ENCODE results near the gene KIZ.
A peak's percentile ranks its signal among the peaks of the same experiment; 100 is the strongest.

The KIZ gene

GRCh38 chr20:21118782-21119181 lies 7.1 kb upstream of the KIZ start:
- no peaks in the 10 kb centered on the region for H3K27me3 ChIP-seq (replicated peaks; ENCODE audit: control insufficient read depth, insufficient read depth, low read length, poor library complexity, severe bottlenecking)
- no peaks in the 10 kb centered on the region for H3K9me3 ChIP-seq (ENCODE audit: control insufficient read depth, low read length)
- H3K27ac ChIP-seq (ENCODE audit: insufficient read depth, low read length, poor library complexity, severe bottlenecking), result no peak overlapping the region
- no peaks in the 10 kb centered on the region for H3K36me3 ChIP-seq (ENCODE audit: control insufficient read depth, insufficient read depth, low read length)
- H3K4me3 ChIP-seq (ENCODE audit: insufficient read depth, low read depth, low read length, poor library complexity, severe bottlenecking), result no peak overlapping the region
- no peak for DNase-seq
- no peaks in the 10 kb centered on the region for H3K4me1 ChIP-seq (ENCODE audit: control insufficient read depth, insufficient read depth, low read length, poor library complexity, severe bottlenecking)

GRCh38 chr20:21124190-21124589 lies 1.7 kb upstream of the KIZ start:
- H3K27ac ChIP-seq (ENCODE audit: insufficient read depth, low read length, poor library complexity, severe bottlenecking), result no peak overlapping the region

GRCh38 chr20:21125072-21125848 lies 622 bp upstream of the KIZ start:
- peaks cover 4% of the 10 kb centered on the region for H3K36me3 ChIP-seq (ENCODE audit: control insufficient read depth, insufficient read depth, low read length)
- DNase-seq, result no peak
- no peaks in the 10 kb centered on the region for H3K9me3 ChIP-seq (ENCODE audit: control insufficient read depth, low read length)
- no peaks in the 10 kb centered on the region for H3K27me3 ChIP-seq (replicated peaks; ENCODE audit: control insufficient read depth, insufficient read depth, low read length, poor library complexity, severe bottlenecking)
- H3K4me1 ChIP-seq (ENCODE audit: control insufficient read depth, insufficient read depth, low read length, poor library complexity, severe bottlenecking), result peaks cover 4% of the 10 kb centered on the region
- H3K27ac ChIP-seq (ENCODE audit: insufficient read depth, low read length, poor library complexity, severe bottlenecking), result peak overlapping the region; percentile 45
- H3K4me3 ChIP-seq (ENCODE audit: insufficient read depth, low read depth, low read length, poor library complexity, severe bottlenecking), result peak overlapping the region; percentile 90

More at GRCh38 chr20:21124190-21124589, 1.7 kb upstream of the KIZ start:
- Histone ChIP-seq H3K4me1 (ENCODE audit: control insufficient read depth, insufficient read depth, low read length, poor library complexity, severe bottlenecking) (peaks cover 4% of the 10 kb centered on the region), H3K27me3 (replicated peaks; ENCODE audit: control insufficient read depth, insufficient read depth, low read length, poor library complexity, severe bottlenecking) (no peaks in the 10 kb centered on the region), H3K36me3 (ENCODE audit: control insufficient read depth, insufficient read depth, low read length) (no peaks in the 10 kb centered on the region), H3K4me3 (ENCODE audit: insufficient read depth, low read depth, low read length, poor library complexity, severe bottlenecking) (no peak overlapping the region), H3K9me3 (ENCODE audit: control insufficient read depth, low read length) (no peaks in the 10 kb centered on the region)
- no peak for DNase-seq

GRCh38 chr20:21126581-21126870 lies 644 bp downstream of the KIZ start:
- DNase-seq, result no peak
- no peaks in the 10 kb centered on the region for H3K27me3 ChIP-seq (replicated peaks; ENCODE audit: control insufficient read depth, insufficient read depth, low read length, poor library complexity, severe bottlenecking)
- no peaks in the 10 kb centered on the region for H3K9me3 ChIP-seq (ENCODE audit: control insufficient read depth, low read length)
- peak overlapping the region; percentile 90 for H3K4me3 ChIP-seq (ENCODE audit: insufficient read depth, low read depth, low read length, poor library complexity, severe bottlenecking)
- H3K27ac ChIP-seq (ENCODE audit: insufficient read depth, low read length, poor library complexity, severe bottlenecking), result peak overlapping the region; percentile 71
- peaks cover 4% of the 10 kb centered on the region for H3K4me1 ChIP-seq (ENCODE audit: control insufficient read depth, insufficient read depth, low read length, poor library complexity, severe bottlenecking)
- peaks cover 4% of the 10 kb centered on the region for H3K36me3 ChIP-seq (ENCODE audit: control insufficient read depth, insufficient read depth, low read length)

GRCh38 chr20:21127201-21127981 lies 1.5 kb downstream of the KIZ start:
- no peaks in the 10 kb centered on the region for H3K27me3 ChIP-seq (replicated peaks; ENCODE audit: control insufficient read depth, insufficient read depth, low read length, poor library complexity, severe bottlenecking)
- H3K9me3 ChIP-seq (ENCODE audit: control insufficient read depth, low read length), result no peaks in the 10 kb centered on the region
- no peak for DNase-seq
- H3K36me3 ChIP-seq (ENCODE audit: control insufficient read depth, insufficient read depth, low read length), result peaks cover 4% of the 10 kb centered on the region
- no peak overlapping the region for H3K27ac ChIP-seq (ENCODE audit: insufficient read depth, low read length, poor library complexity, severe bottlenecking)
- H3K4me3 ChIP-seq (ENCODE audit: insufficient read depth, low read depth, low read length, poor library complexity, severe bottlenecking), result no peak overlapping the region
- peaks cover 4% of the 10 kb centered on the region for H3K4me1 ChIP-seq (ENCODE audit: control insufficient read depth, insufficient read depth, low read length, poor library complexity, severe bottlenecking)

- no peak overlapping the region for H3K27ac ChIP-seq (ENCODE audit: insufficient read depth, low read length, poor library complexity, severe bottlenecking)
- H3K27me3 ChIP-seq (replicated peaks; ENCODE audit: control insufficient read depth, insufficient read depth, low read length, poor library complexity, severe bottlenecking), result no peaks in the 10 kb centered on the region
- H3K4me1 ChIP-seq (ENCODE audit: control insufficient read depth, insufficient read depth, low read length, poor library complexity, severe bottlenecking), result peaks cover 4% of the 10 kb centered on the region
- no peaks in the 10 kb centered on the region for H3K9me3 ChIP-seq (ENCODE audit: control insufficient read depth, low read length)
- H3K36me3 ChIP-seq (ENCODE audit: control insufficient read depth, insufficient read depth, low read length), result peaks cover 10% of the 10 kb centered on the region
- DNase-seq, result no peak
- H3K4me3 ChIP-seq (ENCODE audit: insufficient read depth, low read depth, low read length, poor library complexity, severe bottlenecking), result no peak overlapping the region
These were observed 4.0 kb downstream of the KIZ start for GRCh38 chr20:21129861-21130260.

- H3K4me3 ChIP-seq (ENCODE audit: insufficient read depth, low read depth, low read length, poor library complexity, severe bottlenecking), result no peak overlapping the region
- no peaks in the 10 kb centered on the region for H3K4me1 ChIP-seq (ENCODE audit: control insufficient read depth, insufficient read depth, low read length, poor library complexity, severe bottlenecking)
These were observed 7.5 kb downstream of the KIZ start for GRCh38 chr20:21133404-21133803.

GRCh38 chr20:21133917-21134622 lies 8.2 kb downstream of the KIZ start:
- no peak for DNase-seq
- H3K36me3 ChIP-seq (ENCODE audit: control insufficient read depth, insufficient read depth, low read length), result peaks cover 14% of the 10 kb centered on the region
- no peak overlapping the region for H3K4me3 ChIP-seq (ENCODE audit: insufficient read depth, low read depth, low read length, poor library complexity, severe bottlenecking)
- no peaks in the 10 kb centered on the region for H3K4me1 ChIP-seq (ENCODE audit: control insufficient read depth, insufficient read depth, low read length, poor library complexity, severe bottlenecking)
- no peak overlapping the region for H3K27ac ChIP-seq (ENCODE audit: insufficient read depth, low read length, poor library complexity, severe bottlenecking)
- no peaks in the 10 kb centered on the region for H3K27me3 ChIP-seq (replicated peaks; ENCODE audit: control insufficient read depth, insufficient read depth, low read length, poor library complexity, severe bottlenecking)
- no peaks in the 10 kb centered on the region for H3K9me3 ChIP-seq (ENCODE audit: control insufficient read depth, low read length)

More at GRCh38 chr20:21133404-21133803, 7.5 kb downstream of the KIZ start:
- DNase-seq, result no peak
- Histone ChIP-seq H3K27ac (ENCODE audit: insufficient read depth, low read length, poor library complexity, severe bottlenecking) (no peak overlapping the region), H3K9me3 (ENCODE audit: control insufficient read depth, low read length) (no peaks in the 10 kb centered on the region), H3K36me3 (ENCODE audit: control insufficient read depth, insufficient read depth, low read length) (peaks cover 14% of the 10 kb centered on the region), H3K27me3 (replicated peaks; ENCODE audit: control insufficient read depth, insufficient read depth, low read length, poor library complexity, severe bottlenecking) (no peaks in the 10 kb centered on the region)

- Histone ChIP-seq H3K27ac (ENCODE audit: insufficient read depth, low read length, poor library complexity, severe bottlenecking) (no peak overlapping the region), H3K9me3 (ENCODE audit: control insufficient read depth, low read length) (no peaks in the 10 kb centered on the region), H3K36me3 (ENCODE audit: control insufficient read depth, insufficient read depth, low read length) (peaks cover 11% of the 10 kb centered on the region), H3K27me3 (replicated peaks; ENCODE audit: control insufficient read depth, insufficient read depth, low read length, poor library complexity, severe bottlenecking) (no peaks in the 10 kb centered on the region), H3K4me3 (ENCODE audit: insufficient read depth, low read depth, low read length, poor library complexity, severe bottlenecking) (no peak overlapping the region), H3K4me1 (ENCODE audit: control insufficient read depth, insufficient read depth, low read length, poor library complexity, severe bottlenecking) (no peaks in the 10 kb centered on the region)
- no peak for DNase-seq
These were observed 9.1 kb downstream of the KIZ start for GRCh38 chr20:21134883-21135493.
